ENCODE measurements around the gene KCNG3.

Gene KCNG3

GRCh38 chr2:42442774-42443173 lies 51.0 kb downstream of the KCNG3 start:
- no peaks in the 10 kb centered on the region for H3K9me3 ChIP-seq (replicated peaks in 1 of 2; ENCODE audit: control insufficient read depth in 2 of 2, insufficient read depth in 1 of 2, low read depth in 1 of 2, low read length in 2 of 2)
- H3K4me3 ChIP-seq (ENCODE audit: low read length in 2 of 2) = no peak overlapping the region
- DNase-seq (ENCODE audit: low spot score) = no peak
- no peaks in the 10 kb centered on the region for H3K79me1 ChIP-seq (ENCODE audit: low read depth, low read length)
- no peak overlapping the region for H2BK15ac ChIP-seq (ENCODE audit: low read length)
- H3K4me2 ChIP-seq (ENCODE audit: insufficient read depth, low read length, poor library complexity, severe bottlenecking) = no peak overlapping the region
- no peak overlapping the region for H3K23ac ChIP-seq (ENCODE audit: low read depth, low read length, poor library complexity)
- peaks cover 0 to 6% (median 0%) of the 10 kb centered on the region in 3 experiments for H3K27me3 ChIP-seq (ENCODE audit: control insufficient read depth in 3 of 3, insufficient read depth in 3 of 3, low read depth in 1 of 3, low read length in 3 of 3)
- no peak overlapping the region for H4K91ac ChIP-seq (ENCODE audit: low read depth, low read length, poor library complexity)
- no peak overlapping the region for H2BK5ac ChIP-seq (ENCODE audit: low read length)
- H2AFZ ChIP-seq (ENCODE audit: low read length) = no peak overlapping the region
- no peak overlapping the region for H2BK120ac ChIP-seq (ENCODE audit: low read depth, low read length)
- H2BK12ac ChIP-seq (ENCODE audit: low read length) = no peak overlapping the region
- no peak overlapping the region for H3K4ac ChIP-seq (ENCODE audit: low read length)
- H3K9ac ChIP-seq (ENCODE audit: low read depth, low read length, poor library complexity) = no peak overlapping the region
- H3K14ac ChIP-seq (ENCODE audit: low read length) = no peak overlapping the region
- H3K36me3 ChIP-seq (replicated peaks in 1 of 2; ENCODE audit: control insufficient read depth in 2 of 2, insufficient read depth in 2 of 2, low read length in 2 of 2) = no peaks in the 10 kb centered on the region
- no peak overlapping the region for H3K18ac ChIP-seq (ENCODE audit: low read length)
- no CpG with 5 or more reads among the region's 2 CpGs for WGBS, 2 donors (ENCODE audit: extremely low coverage in 2 of 2, insufficient read length in 2 of 2, insufficient replicate concordance in 1 of 2)
- no peak overlapping the region for H3K27ac ChIP-seq (replicated peaks; ENCODE audit: low read length)
- no peak overlapping the region for H2AK5ac ChIP-seq (ENCODE audit: low read depth, low read length)
- H4K8ac ChIP-seq (ENCODE audit: low read depth, low read length) = no peak overlapping the region
- no peaks in the 10 kb centered on the region for H3K4me1 ChIP-seq (ENCODE audit: control insufficient read depth in 2 of 2, insufficient read depth in 1 of 2, low read depth in 1 of 2, low read length in 2 of 2)

DNA sequence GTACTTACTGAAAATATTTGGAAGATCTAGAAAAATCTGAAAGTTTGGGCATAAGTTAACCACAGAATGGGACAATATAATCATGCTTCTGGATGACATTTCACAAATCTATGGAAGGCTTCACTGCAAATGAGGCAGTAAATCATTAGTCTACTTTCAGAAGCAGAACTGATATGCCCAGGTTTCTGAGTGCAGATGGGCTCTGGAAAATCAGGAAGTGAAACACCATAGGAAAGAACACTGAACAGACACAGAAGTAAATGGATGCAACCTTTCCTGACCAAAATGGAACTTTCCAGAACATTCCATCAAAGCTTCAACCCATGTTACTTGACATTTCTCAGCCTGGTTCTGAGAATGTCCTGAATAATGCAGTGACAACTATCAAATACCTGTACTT lies 55.1 kb downstream of the KCNG3 start:
- Histone ChIP-seq H3K23ac (ENCODE audit: low read depth, low read length, poor library complexity) (no peak overlapping the region), H3K79me1 (ENCODE audit: low read depth, low read length) (no peaks in the 10 kb centered on the region)

DNA sequence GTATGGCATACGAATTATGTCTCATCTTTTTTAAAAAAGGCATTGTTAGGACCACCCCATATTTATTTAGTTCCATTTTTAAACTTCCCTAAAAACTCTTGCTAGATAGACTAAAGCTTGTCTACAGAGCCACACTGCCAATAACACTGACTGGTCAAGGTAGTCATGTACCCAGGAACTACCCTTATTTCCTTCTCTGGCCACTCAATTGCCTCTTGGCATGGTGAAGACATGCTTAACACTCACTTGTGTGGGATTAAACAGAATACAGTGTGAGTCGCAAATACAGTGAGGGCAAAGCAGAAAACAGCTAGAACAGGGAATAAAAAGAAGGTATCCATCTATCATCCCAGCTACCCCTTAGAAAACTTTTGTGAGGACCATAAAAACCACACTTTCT lies 57.4 kb downstream of the KCNG3 start:
- Histone ChIP-seq H3K4me3 (ENCODE audit: low read length in 2 of 2) (no peak overlapping the region), H3K9me3 (replicated peaks in 1 of 2; ENCODE audit: control insufficient read depth in 2 of 2, insufficient read depth in 1 of 2, low read depth in 1 of 2, low read length in 2 of 2) (no peaks in the 10 kb centered on the region), H3K79me1 (ENCODE audit: low read depth, low read length) (no peaks in the 10 kb centered on the region), H3K14ac (ENCODE audit: low read length) (no peak overlapping the region), H2BK120ac (ENCODE audit: low read depth, low read length) (no peak overlapping the region), H2BK12ac (ENCODE audit: low read length) (no peak overlapping the region), H3K18ac (ENCODE audit: low read length) (no peak overlapping the region), H3K4me1 (ENCODE audit: control insufficient read depth in 2 of 2, insufficient read depth in 1 of 2, low read depth in 1 of 2, low read length in 2 of 2) (no peaks in the 10 kb centered on the region), H4K91ac (ENCODE audit: low read depth, low read length, poor library complexity) (no peak overlapping the region), H3K27me3 (ENCODE audit: control insufficient read depth in 3 of 3, insufficient read depth in 3 of 3, low read depth in 1 of 3, low read length in 3 of 3) (peaks cover 0 to 12% (median 0%) of the 10 kb centered on the region in 3 experiments), H3K36me3 (replicated peaks in 1 of 2; ENCODE audit: control insufficient read depth in 2 of 2, insufficient read depth in 2 of 2, low read length in 2 of 2) (no peaks in the 10 kb centered on the region), H4K8ac (ENCODE audit: low read depth, low read length) (no peak overlapping the region), H3K27ac (replicated peaks; ENCODE audit: low read length) (no peak overlapping the region), H3K23ac (ENCODE audit: low read depth, low read length, poor library complexity) (no peak overlapping the region), H2AK5ac (ENCODE audit: low read depth, low read length) (no peak overlapping the region), H2BK5ac (ENCODE audit: low read length) (no peak overlapping the region), H2BK15ac (ENCODE audit: low read length) (no peak overlapping the region), H3K4ac (ENCODE audit: low read length) (no peak overlapping the region), H3K4me2 (ENCODE audit: insufficient read depth, low read length, poor library complexity, severe bottlenecking) (no peak overlapping the region), H3K9ac (ENCODE audit: low read depth, low read length, poor library complexity) (no peak overlapping the region), H2AFZ (ENCODE audit: low read length) (no peak overlapping the region)
- WGBS, 2 donors (ENCODE audit: extremely low coverage in 2 of 2, insufficient read length in 2 of 2, insufficient replicate concordance in 1 of 2) = no CpG with 5 or more reads among the region's 2 CpGs
- DNase-seq (ENCODE audit: low spot score) = no peak

More for the DNA sequence above, 55.1 kb downstream of the KCNG3 start:
- no peak overlapping the region for H3K14ac ChIP-seq (ENCODE audit: low read length)
- no peak overlapping the region for H3K4ac ChIP-seq (ENCODE audit: low read length)
- no peaks in the 10 kb centered on the region for H3K4me1 ChIP-seq (ENCODE audit: control insufficient read depth in 2 of 2, insufficient read depth in 1 of 2, low read depth in 1 of 2, low read length in 2 of 2)
- no peak overlapping the region for H2BK15ac ChIP-seq (ENCODE audit: low read length)
- no peak overlapping the region for H3K4me3 ChIP-seq (ENCODE audit: low read length in 2 of 2)
- H3K27ac ChIP-seq (replicated peaks; ENCODE audit: low read length) = no peak overlapping the region
- no peak overlapping the region for H2BK120ac ChIP-seq (ENCODE audit: low read depth, low read length)
- H3K36me3 ChIP-seq (replicated peaks in 1 of 2; ENCODE audit: control insufficient read depth in 2 of 2, insufficient read depth in 2 of 2, low read length in 2 of 2) = no peaks in the 10 kb centered on the region
- no peak overlapping the region for H3K4me2 ChIP-seq (ENCODE audit: insufficient read depth, low read length, poor library complexity, severe bottlenecking)
- DNase-seq (ENCODE audit: low spot score) = no peak
- H4K8ac ChIP-seq (ENCODE audit: low read depth, low read length) = no peak overlapping the region
- no peak overlapping the region for H3K9ac ChIP-seq (ENCODE audit: low read depth, low read length, poor library complexity)
- no peaks in the 10 kb centered on the region for H3K9me3 ChIP-seq (replicated peaks in 1 of 2; ENCODE audit: control insufficient read depth in 2 of 2, insufficient read depth in 1 of 2, low read depth in 1 of 2, low read length in 2 of 2)
- H2AFZ ChIP-seq (ENCODE audit: low read length) = no peak overlapping the region
- H4K91ac ChIP-seq (ENCODE audit: low read depth, low read length, poor library complexity) = no peak overlapping the region
- no peak overlapping the region for H2BK12ac ChIP-seq (ENCODE audit: low read length)
- H2BK5ac ChIP-seq (ENCODE audit: low read length) = no peak overlapping the region
- H3K27me3 ChIP-seq (ENCODE audit: control insufficient read depth in 3 of 3, insufficient read depth in 3 of 3, low read depth in 1 of 3, low read length in 3 of 3) = peaks cover 0 to 12% (median 0%) of the 10 kb centered on the region in 3 experiments
- H2AK5ac ChIP-seq (ENCODE audit: low read depth, low read length) = no peak overlapping the region
- H3K18ac ChIP-seq (ENCODE audit: low read length) = no peak overlapping the region

DNA sequence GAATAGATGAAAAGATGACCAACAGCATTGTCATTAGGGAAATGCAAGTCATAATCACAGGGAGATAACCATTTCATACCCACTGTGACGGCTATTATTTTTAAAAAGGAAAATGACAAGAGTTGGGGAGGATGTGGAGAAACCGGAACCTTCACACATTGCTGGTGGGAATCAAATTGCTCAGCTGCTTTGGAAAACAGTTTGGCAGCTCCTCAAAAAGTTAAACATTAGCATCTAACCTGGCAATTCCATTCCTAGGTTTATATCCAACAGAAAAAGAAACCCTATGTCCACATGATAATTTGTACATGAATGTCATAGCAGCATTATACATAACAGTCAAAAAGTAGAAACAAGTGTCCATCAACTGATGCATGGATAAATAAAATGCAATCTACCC lies 58.2 kb downstream of the KCNG3 start:
- Histone ChIP-seq H3K9ac (ENCODE audit: low read depth, low read length, poor library complexity) (no peak overlapping the region), H4K91ac (ENCODE audit: low read depth, low read length, poor library complexity) (no peak overlapping the region), H3K36me3 (replicated peaks in 1 of 2; ENCODE audit: control insufficient read depth in 2 of 2, insufficient read depth in 2 of 2, low read length in 2 of 2) (no peaks in the 10 kb centered on the region), H3K23ac (ENCODE audit: low read depth, low read length, poor library complexity) (no peak overlapping the region), H2BK12ac (ENCODE audit: low read length) (no peak overlapping the region), H3K4me2 (ENCODE audit: insufficient read depth, low read length, poor library complexity, severe bottlenecking) (no peak overlapping the region), H2AK5ac (ENCODE audit: low read depth, low read length) (no peak overlapping the region), H3K27ac (replicated peaks; ENCODE audit: low read length) (no peak overlapping the region), H3K79me1 (ENCODE audit: low read depth, low read length) (no peaks in the 10 kb centered on the region), H3K18ac (ENCODE audit: low read length) (no peak overlapping the region), H3K4ac (ENCODE audit: low read length) (no peak overlapping the region), H2BK5ac (ENCODE audit: low read length) (no peak overlapping the region), H2AFZ (ENCODE audit: low read length) (no peak overlapping the region), H4K8ac (ENCODE audit: low read depth, low read length) (no peak overlapping the region), H2BK120ac (ENCODE audit: low read depth, low read length) (no peak overlapping the region), H3K9me3 (replicated peaks in 1 of 2; ENCODE audit: control insufficient read depth in 2 of 2, insufficient read depth in 1 of 2, low read depth in 1 of 2, low read length in 2 of 2) (no peaks in the 10 kb centered on the region), H3K4me1 (ENCODE audit: control insufficient read depth in 2 of 2, insufficient read depth in 1 of 2, low read depth in 1 of 2, low read length in 2 of 2) (no peaks in the 10 kb centered on the region), H3K27me3 (ENCODE audit: control insufficient read depth in 3 of 3, insufficient read depth in 3 of 3, low read depth in 1 of 3, low read length in 3 of 3) (peaks cover 0 to 12% (median 0%) of the 10 kb centered on the region in 3 experiments), H2BK15ac (ENCODE audit: low read length) (no peak overlapping the region), H3K4me3 (ENCODE audit: low read length in 2 of 2) (no peak overlapping the region), H3K14ac (ENCODE audit: low read length) (no peak overlapping the region)
- no peak for DNase-seq (ENCODE audit: low spot score)
- no CpG with 5 or more reads among the region's 2 CpGs for WGBS, 2 donors (ENCODE audit: extremely low coverage in 2 of 2, insufficient read length in 2 of 2, insufficient replicate concordance in 1 of 2)

Measured in neuronal stem cell (in vitro differentiated cells).